ENCODE results near the gene CES4A. TPM values are rescaled to one million over a fixed set of nuclear protein-coding genes. Genes with fewer than 3 reads are reported as not detected.

Gene CES4A
- total and polyA plus RNA-seq, 2 experiments from 2014 or later = 11.8 to 12.3 TPM

DNA sequence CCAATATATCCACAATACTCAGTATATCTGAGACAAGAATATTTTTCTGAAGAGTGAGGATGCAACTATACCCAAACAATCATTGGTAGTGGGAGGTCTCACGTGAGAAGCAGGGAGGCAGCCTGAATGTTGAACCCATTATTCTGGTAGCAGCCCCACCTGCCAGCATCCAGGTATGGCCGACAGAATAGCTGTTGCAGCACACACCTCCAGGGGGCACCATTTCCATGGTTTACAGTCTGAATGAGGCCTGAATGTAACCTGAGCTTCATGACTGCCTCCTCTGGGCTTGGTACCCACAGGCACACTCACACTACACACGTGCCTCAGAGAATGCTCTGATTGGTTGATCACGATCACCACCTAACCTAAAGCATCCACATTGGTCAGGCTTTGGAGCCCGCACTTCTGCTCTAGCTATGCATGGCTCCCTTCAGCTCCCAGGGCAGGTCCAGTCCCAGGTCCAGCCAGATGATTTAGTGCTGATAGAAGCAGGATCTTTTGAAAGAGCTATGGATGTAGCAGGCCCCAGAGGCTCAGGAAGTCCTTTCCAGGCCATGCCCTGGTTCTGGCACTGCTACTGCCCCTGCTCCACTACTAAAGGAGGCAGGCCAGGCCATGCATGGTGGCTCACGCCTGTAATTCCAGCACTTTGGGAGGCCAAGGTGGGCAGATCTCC is 29.6 kb downstream of the CES4A start:
- no peak for TF ChIP-seq EZH2phosphoT487 (IDR thresholded peaks at IDR 0.05; ENCODE audit: low read depth, severe bottlenecking, unreplicated experiment)
- no peak for TF ChIP-seq EZH2 (IDR thresholded peaks at IDR 0.05; ENCODE audit: borderline replicate concordance)
- TF ChIP-seq, protein P1, sequence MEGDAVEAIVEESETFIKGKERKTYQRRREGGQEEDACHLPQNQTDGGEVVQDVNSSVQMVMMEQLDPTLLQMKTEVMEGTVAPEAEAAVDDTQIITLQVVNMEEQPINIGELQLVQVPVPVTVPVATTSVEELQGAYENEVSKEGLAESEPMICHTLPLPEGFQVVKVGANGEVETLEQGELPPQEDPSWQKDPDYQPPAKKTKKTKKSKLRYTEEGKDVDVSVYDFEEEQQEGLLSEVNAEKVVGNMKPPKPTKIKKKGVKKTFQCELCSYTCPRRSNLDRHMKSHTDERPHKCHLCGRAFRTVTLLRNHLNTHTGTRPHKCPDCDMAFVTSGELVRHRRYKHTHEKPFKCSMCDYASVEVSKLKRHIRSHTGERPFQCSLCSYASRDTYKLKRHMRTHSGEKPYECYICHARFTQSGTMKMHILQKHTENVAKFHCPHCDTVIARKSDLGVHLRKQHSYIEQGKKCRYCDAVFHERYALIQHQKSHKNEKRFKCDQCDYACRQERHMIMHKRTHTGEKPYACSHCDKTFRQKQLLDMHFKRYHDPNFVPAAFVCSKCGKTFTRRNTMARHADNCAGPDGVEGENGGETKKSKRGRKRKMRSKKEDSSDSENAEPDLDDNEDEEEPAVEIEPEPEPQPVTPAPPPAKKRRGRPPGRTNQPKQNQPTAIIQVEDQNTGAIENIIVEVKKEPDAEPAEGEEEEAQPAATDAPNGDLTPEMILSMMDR (IDR thresholded peaks at IDR 0.05; ENCODE audit: poor library complexity) = peak; percentile 75
- H3K4me3 ChIP-seq = no peak overlapping the region
- H3K27me3 ChIP-seq = no peaks in the 10 kb centered on the region
- no peak overlapping the region for H2AFZ ChIP-seq
- DNase-seq (ENCODE audit: low spot score) = peak; percentile 90
- H3K9me2 ChIP-seq (replicated peaks; ENCODE audit: insufficient read depth) = no peaks in the 10 kb centered on the region
- H3K27ac ChIP-seq = no peak overlapping the region
- no peaks in the 10 kb centered on the region for H3K79me2 ChIP-seq
- no peaks in the 10 kb centered on the region for H3K9me3 ChIP-seq (ENCODE audit: low read depth)
- H3K36me3 ChIP-seq (replicated peaks; ENCODE audit: insufficient read depth, low read depth) = no peaks in the 10 kb centered on the region
- H3K4me2 ChIP-seq = no peak overlapping the region
- 34% methylated on average over 6 of the region's 6 CpGs for WGBS (ENCODE audit: low lambda C conversion rate, missing lambda C conversion rate)
- H3K4me1 ChIP-seq (ENCODE audit: insufficient read depth) = peaks cover 12% of the 10 kb centered on the region
- H4K20me1 ChIP-seq (ENCODE audit: insufficient read depth, poor library complexity, severe bottlenecking) = no peaks in the 10 kb centered on the region

DNA sequence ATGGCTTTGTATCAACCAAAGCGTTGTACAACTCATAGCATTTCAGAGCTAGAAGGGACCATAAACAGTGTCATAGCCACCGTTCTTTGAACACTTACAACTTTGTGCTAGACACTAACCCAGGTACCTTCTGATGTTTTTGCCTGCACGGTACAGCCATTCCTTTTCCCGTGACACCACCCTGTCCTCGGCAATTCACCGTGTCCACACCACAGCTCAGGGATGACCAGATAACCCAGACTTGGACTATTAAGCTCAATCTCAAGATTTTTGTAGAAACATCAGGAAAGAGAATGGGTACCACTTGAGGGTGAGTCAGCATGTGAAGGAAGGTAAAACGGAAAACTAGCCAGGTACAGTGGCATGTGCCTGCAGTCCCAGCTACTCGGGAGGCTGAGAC is 30.8 kb downstream of the CES4A start:
- Histone ChIP-seq H3K36me3 (replicated peaks; ENCODE audit: insufficient read depth, low read depth) (no peaks in the 10 kb centered on the region), H4K20me1 (ENCODE audit: insufficient read depth, poor library complexity, severe bottlenecking) (no peaks in the 10 kb centered on the region), H3K9me3 (ENCODE audit: low read depth) (no peaks in the 10 kb centered on the region), H2AFZ (no peak overlapping the region), H3K4me2 (no peak overlapping the region), H3K4me3 (no peak overlapping the region), H3K4me1 (ENCODE audit: insufficient read depth) (peaks cover 11% of the 10 kb centered on the region), H3K79me2 (no peaks in the 10 kb centered on the region), H3K9me2 (replicated peaks; ENCODE audit: insufficient read depth) (no peaks in the 10 kb centered on the region), H3K27me3 (no peaks in the 10 kb centered on the region), H3K27ac (no peak overlapping the region)
- DNase-seq (ENCODE audit: low spot score) = no peak
- TF ChIP-seq EZH2 (IDR thresholded peaks at IDR 0.05; ENCODE audit: borderline replicate concordance) (no peak), EZH2phosphoT487 (IDR thresholded peaks at IDR 0.05; ENCODE audit: low read depth, severe bottlenecking, unreplicated experiment) (no peak)
- TF ChIP-seq, protein P1 (IDR thresholded peaks at IDR 0.05; ENCODE audit: poor library complexity) = no peak
- WGBS (ENCODE audit: low lambda C conversion rate, missing lambda C conversion rate) = 91% methylated on average over 8 of the region's 8 CpGs

DNA sequence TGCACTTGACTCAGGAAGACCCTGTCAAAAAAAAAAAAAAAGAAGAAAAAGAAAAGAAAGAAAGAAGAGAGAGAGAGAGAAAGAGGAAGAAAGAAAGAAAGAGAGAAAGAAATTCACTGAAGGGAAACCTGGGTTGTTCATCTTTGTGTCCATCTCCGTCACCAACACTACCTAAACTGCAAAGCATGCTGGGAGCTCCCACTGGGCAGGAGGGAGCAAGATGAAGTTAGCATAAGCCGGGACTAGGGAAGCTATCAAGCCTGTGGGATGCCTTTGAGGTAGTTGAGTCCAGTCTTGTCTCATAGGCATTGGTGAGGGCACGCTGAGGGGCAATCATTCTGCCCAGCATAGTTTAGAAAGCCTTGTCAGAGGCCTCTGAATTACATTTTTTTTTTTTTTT is 32.9 kb downstream of the CES4A start:
- no peak overlapping the region for H2AFZ ChIP-seq
- H3K27me3 ChIP-seq = no peaks in the 10 kb centered on the region
- H3K9me3 ChIP-seq (ENCODE audit: low read depth) = no peaks in the 10 kb centered on the region
- no peak overlapping the region for H3K4me2 ChIP-seq
- H3K4me3 ChIP-seq = no peak overlapping the region
- H3K27ac ChIP-seq = no peak overlapping the region
- no peaks in the 10 kb centered on the region for H3K79me2 ChIP-seq
- no peaks in the 10 kb centered on the region for H4K20me1 ChIP-seq (ENCODE audit: insufficient read depth, poor library complexity, severe bottlenecking)
- WGBS (ENCODE audit: low lambda C conversion rate, missing lambda C conversion rate) = 89% methylated on average over 3 of the region's 3 CpGs
- H3K36me3 ChIP-seq (replicated peaks; ENCODE audit: insufficient read depth, low read depth) = no peaks in the 10 kb centered on the region
- no peak for DNase-seq (ENCODE audit: low spot score)
- H3K4me1 ChIP-seq (ENCODE audit: insufficient read depth) = peaks cover 17% of the 10 kb centered on the region
- no peaks in the 10 kb centered on the region for H3K9me2 ChIP-seq (replicated peaks; ENCODE audit: insufficient read depth)
- no peak for TF ChIP-seq EZH2phosphoT487 (IDR thresholded peaks at IDR 0.05; ENCODE audit: low read depth, severe bottlenecking, unreplicated experiment)

DNA sequence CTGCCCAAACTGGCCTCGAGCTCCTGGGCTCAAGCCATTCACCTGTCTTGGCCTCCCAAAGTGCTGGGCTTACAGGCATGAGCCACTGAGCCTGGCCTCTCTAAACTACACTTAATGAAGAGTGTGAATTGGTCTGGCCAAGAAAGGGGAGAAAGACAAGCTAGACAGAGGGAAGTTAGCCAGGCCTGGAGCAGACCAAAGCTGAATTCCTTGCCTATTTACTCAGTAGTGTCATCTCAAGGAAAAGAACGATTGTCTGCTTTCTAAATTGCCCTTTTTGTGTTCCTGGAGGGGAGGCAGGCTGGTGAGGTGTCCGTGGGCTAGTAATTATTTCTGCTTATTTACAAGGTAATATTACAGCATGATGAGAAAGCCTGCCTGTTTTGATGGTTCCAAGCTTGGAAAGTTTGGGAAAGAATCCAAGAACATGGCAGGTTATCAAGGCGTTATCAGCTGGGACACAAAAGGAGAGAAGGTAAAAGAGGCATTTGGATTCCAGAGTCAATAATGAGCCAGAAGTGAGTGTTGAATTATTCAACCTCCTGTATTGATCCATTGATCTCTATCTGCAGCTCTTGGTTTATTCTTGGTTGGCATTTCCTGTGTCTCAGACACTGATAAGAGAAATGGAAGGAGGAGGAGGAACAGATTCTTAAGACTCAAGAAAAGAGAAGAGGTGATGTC is 34.3 kb downstream of the CES4A start:
- Histone ChIP-seq H3K4me2 (no peak overlapping the region), H3K27ac (no peak overlapping the region), H2AFZ (no peak overlapping the region), H3K27me3 (no peaks in the 10 kb centered on the region), H4K20me1 (ENCODE audit: insufficient read depth, poor library complexity, severe bottlenecking) (no peaks in the 10 kb centered on the region), H3K4me3 (no peak overlapping the region), H3K9me2 (replicated peaks; ENCODE audit: insufficient read depth) (no peaks in the 10 kb centered on the region), H3K4me1 (ENCODE audit: insufficient read depth) (peaks cover 17% of the 10 kb centered on the region), H3K9me3 (ENCODE audit: low read depth) (no peaks in the 10 kb centered on the region), H3K36me3 (replicated peaks; ENCODE audit: insufficient read depth, low read depth) (no peaks in the 10 kb centered on the region), H3K79me2 (no peaks in the 10 kb centered on the region)
- DNase-seq (ENCODE audit: low spot score) = no peak
- TF ChIP-seq EZH2 (IDR thresholded peaks at IDR 0.05; ENCODE audit: borderline replicate concordance) = no peak
- TF ChIP-seq EZH2phosphoT487 (IDR thresholded peaks at IDR 0.05; ENCODE audit: low read depth, severe bottlenecking, unreplicated experiment) = no peak
- TF ChIP-seq, protein P1 (IDR thresholded peaks at IDR 0.05; ENCODE audit: poor library complexity) = no peak
- WGBS (ENCODE audit: low lambda C conversion rate, missing lambda C conversion rate) = 48% methylated on average over 4 of the region's 4 CpGs
